Activated B cell treated with CpG ODN at 0.5 μM for 24 hours (primary cell): ENCODE data around the gene PTPRN. TPM values are rescaled to one million over a fixed set of nuclear protein-coding genes. Genes with fewer than 3 reads are reported as not detected.

ENCODE experiments used
- ATAC-seq: fragments of 200-7000 bp; cut with Tn5 transposase; one replicate; pipeline ENCODE4 v1.10.0; 2021; ENCODE audit warnings: low read depth, mild to moderate bottlenecking, moderate library complexity
- CTCF ChIA-PET: fragments of 350-600 bp; sonication (Branson Sonifier 250); formaldehyde crosslinking; loops from one replicate; lab custom pipeline; 2021; ENCODE audit warnings: antibody characterized with exemption; lab: Charles Lee
- POLR2A ChIA-PET: fragments of 350-600 bp; sonication (Branson Sonifier 250); formaldehyde crosslinking; loops from one replicate; lab custom pipeline; 2021; ENCODE audit warnings: antibody characterized with exemption; lab: Charles Lee
- DNase-seq: peaks from one replicate; pipeline ENCODE4 v3.0.0; 2022
- H3K27ac Mint-ChIP-seq: one replicate; pipeline ENCODE4 v1.8.0; 2020; ENCODE audit warnings: mixed read lengths
- H3K27me3 Mint-ChIP-seq: one replicate; pipeline ENCODE4 v1.8.0; 2021; ENCODE audit warnings: mixed read lengths
- H3K36me3 Mint-ChIP-seq: one replicate; pipeline ENCODE4 v1.8.0; 2021; ENCODE audit warnings: low read depth, mixed read lengths
- H3K4me1 Mint-ChIP-seq: one replicate; pipeline ENCODE4 v1.8.0; 2021; ENCODE audit warnings: mixed read lengths
- H3K4me3 Mint-ChIP-seq: one replicate; pipeline ENCODE4 v1.8.0; 2020; ENCODE audit warnings: mild to moderate bottlenecking, mixed read lengths
- H3K9me3 Mint-ChIP-seq: one replicate; pipeline ENCODE4 v1.8.0; 2020; ENCODE audit warnings: mixed read lengths
- intact Hi-C: fragments of 100-400 bp; cut with micrococcal nuclease; formaldehyde crosslinking; loops from one replicate; pipeline ENCODE4 v1.15.1; 2024
- total RNA-seq: library from RNA; stranded (reverse); gene quantifications from 2 replicates; pipeline ENCODE4 v1.2.3, GENCODE V29; 2022
- TF ChIP-seq, protein P1 (sequence below): fragments of 200-600 bp; IDR thresholded peaks from one replicate; pipeline ENCODE4 v1.8.0; 2022; ENCODE audit warnings: antibody characterized with exemption, mild to moderate bottlenecking

PTPRN gene
- total RNA-seq, 1 donor from 2014 or later, result not detected

DNA sequence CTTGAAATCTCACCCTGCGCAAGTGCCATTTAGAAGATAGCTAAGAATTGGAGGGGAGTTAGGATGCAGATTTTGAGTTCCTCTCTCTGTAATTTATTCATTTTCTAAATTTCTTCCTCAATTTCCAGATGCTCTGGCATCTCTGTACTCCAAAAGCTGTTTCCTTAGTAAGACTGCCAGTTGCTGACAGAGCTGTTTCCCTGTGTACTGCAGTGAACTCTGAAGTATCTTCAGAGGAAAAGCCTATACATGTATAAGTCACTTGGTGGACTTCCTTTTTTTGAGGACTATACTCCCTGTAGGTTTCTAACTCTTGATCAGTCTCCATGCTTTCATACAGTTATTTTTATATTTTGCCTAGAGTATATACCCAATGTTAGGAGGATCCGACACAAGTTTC, 24.9 kb upstream of the PTPRN start:
- Mint-ChIP-seq H3K4me3 (no peak overlapping the region), H3K27ac (no peak overlapping the region), H3K36me3 (no peaks in the 10 kb centered on the region), H3K4me1 (no peaks in the 10 kb centered on the region), H3K27me3 (peaks cover 71% of the 10 kb centered on the region), H3K9me3 (peaks cover 9% of the 10 kb centered on the region)
- CTCF ChIA-PET, result no interaction called here
- intact Hi-C loops, result no loop called here
- TF ChIP-seq, protein P1, sequence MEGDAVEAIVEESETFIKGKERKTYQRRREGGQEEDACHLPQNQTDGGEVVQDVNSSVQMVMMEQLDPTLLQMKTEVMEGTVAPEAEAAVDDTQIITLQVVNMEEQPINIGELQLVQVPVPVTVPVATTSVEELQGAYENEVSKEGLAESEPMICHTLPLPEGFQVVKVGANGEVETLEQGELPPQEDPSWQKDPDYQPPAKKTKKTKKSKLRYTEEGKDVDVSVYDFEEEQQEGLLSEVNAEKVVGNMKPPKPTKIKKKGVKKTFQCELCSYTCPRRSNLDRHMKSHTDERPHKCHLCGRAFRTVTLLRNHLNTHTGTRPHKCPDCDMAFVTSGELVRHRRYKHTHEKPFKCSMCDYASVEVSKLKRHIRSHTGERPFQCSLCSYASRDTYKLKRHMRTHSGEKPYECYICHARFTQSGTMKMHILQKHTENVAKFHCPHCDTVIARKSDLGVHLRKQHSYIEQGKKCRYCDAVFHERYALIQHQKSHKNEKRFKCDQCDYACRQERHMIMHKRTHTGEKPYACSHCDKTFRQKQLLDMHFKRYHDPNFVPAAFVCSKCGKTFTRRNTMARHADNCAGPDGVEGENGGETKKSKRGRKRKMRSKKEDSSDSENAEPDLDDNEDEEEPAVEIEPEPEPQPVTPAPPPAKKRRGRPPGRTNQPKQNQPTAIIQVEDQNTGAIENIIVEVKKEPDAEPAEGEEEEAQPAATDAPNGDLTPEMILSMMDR, result no peak
- POLR2A ChIA-PET, result interaction anchor here (0.6 kb wide), 1 partner anchor 168 kb away, joined by 3 read pairs; no protein-coding TSS in a partner anchor
- DNase-seq (no peak), ATAC-seq (no peak)

DNA sequence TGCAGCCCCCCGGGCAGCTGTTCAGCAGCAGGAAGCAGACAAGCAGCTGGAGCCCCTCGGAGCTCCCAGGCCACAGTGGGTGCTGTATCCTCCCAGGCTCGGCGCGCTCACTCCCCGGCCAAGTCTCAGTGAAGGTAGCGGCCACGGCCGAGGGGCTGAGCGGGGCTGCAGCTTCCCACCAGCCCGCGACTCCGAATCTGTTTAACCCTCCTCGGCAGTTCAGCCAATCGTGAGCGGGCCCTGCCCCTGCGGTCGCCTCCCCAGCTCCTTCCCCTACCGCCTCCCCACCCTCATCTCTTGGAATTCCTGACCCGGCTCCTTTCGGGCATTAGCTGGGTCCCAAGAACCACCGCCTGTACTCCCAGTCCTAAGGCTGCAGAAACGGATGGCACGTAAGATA, 23.3 kb upstream of the PTPRN start, which contains the start of gene RESP18:
Gene RESP18 (minus strand): TSS at position 203 of the 400 bp plus-strand sequence.
- TF ChIP-seq, protein P1, result no peak

DNA sequence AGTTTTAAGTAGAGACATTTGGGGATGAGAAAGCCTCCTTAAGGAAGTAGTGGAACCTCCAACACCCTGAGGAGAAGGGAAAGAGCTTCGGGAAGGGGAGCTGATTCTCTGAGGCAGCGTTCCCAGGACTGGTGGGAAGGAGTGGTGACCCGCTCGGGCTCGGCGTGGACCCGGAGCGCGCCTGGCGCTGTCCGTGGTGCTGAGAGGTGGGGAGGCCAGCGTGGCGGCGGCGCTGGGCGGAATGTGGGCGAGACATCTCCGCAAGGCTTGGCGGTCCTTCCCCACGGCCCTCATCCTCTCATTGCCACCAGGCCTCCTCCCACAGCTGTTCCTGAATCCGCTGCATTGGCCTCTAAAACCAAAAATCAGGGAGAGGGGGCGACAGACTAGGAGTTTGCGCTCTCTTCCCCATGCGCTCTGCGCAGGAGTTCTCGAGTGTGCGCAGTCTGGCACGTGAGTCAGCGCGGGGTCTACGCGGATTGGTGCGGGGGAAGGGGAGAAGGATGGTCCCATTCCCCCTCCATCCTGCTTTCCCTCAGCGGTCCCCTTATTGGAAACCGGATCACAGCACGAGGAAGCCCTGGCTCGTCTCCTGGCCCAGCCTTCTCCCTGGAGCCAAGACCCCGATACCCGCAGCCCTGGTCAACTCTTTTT, 22.5 kb upstream of the PTPRN start:
- DNase-seq (no peak), ATAC-seq (no peak)
- POLR2A ChIA-PET, result no interaction called here
- TF ChIP-seq, protein P1, result no peak
- intact Hi-C loops, result no loop called here
- no peak overlapping the region for H3K4me3 Mint-ChIP-seq
- no peak overlapping the region for H3K27ac Mint-ChIP-seq
- H3K9me3 Mint-ChIP-seq, result peaks cover 9% of the 10 kb centered on the region
- H3K36me3 Mint-ChIP-seq, result no peaks in the 10 kb centered on the region
- CTCF ChIA-PET, result no interaction called here
- H3K27me3 Mint-ChIP-seq, result peaks cover 79% of the 10 kb centered on the region
- H3K4me1 Mint-ChIP-seq, result no peaks in the 10 kb centered on the region

More for the DNA sequence above, 23.3 kb upstream of the PTPRN start, which contains the start of gene RESP18:
- Mint-ChIP-seq H3K27ac (no peak within 1 kb of the TSS), H3K27me3 (peaks cover 76% of the 10 kb centered on the region), H3K4me3 (no peak within 1 kb of the TSS), H3K4me1 (no peaks in the 10 kb centered on the region), H3K9me3 (peaks cover 9% of the 10 kb centered on the region), H3K36me3 (no peaks in the 10 kb centered on the region)
- ATAC-seq (no peak), DNase-seq (no peak)
- POLR2A ChIA-PET, result no interaction called here
- CTCF ChIA-PET, result no interaction called here
- intact Hi-C loops, result no loop called here

DNA sequence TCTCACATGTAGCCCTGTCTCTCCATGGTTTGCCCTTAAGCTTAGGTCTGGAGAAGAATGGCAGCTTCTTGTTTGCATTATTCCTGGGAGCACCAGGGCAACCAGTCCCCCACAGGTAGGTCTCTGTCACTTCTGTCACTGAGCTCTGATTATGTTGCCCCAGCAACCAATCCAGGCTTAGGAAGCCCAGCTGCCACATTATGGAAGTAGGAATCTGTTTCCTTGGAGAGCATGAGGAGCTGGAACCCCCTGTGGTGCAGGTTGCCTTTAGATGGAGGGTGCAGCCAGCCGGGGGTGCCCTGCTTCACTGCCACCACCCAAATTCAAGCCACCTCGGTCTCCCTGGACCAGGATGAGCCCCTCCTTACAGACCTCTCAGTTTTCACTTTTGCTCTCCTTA, 18.5 kb upstream of the PTPRN start:
- POLR2A ChIA-PET, result no interaction called here
- Mint-ChIP-seq H3K27me3 (peaks cover 66% of the 10 kb centered on the region), H3K4me1 (no peaks in the 10 kb centered on the region), H3K4me3 (no peak overlapping the region), H3K27ac (no peak overlapping the region), H3K9me3 (no peaks in the 10 kb centered on the region), H3K36me3 (no peaks in the 10 kb centered on the region)
- TF ChIP-seq, protein P1, result no peak
- CTCF ChIA-PET, result no interaction called here
- ATAC-seq (no peak), DNase-seq (no peak)
- intact Hi-C loops, result no loop called here

DNA sequence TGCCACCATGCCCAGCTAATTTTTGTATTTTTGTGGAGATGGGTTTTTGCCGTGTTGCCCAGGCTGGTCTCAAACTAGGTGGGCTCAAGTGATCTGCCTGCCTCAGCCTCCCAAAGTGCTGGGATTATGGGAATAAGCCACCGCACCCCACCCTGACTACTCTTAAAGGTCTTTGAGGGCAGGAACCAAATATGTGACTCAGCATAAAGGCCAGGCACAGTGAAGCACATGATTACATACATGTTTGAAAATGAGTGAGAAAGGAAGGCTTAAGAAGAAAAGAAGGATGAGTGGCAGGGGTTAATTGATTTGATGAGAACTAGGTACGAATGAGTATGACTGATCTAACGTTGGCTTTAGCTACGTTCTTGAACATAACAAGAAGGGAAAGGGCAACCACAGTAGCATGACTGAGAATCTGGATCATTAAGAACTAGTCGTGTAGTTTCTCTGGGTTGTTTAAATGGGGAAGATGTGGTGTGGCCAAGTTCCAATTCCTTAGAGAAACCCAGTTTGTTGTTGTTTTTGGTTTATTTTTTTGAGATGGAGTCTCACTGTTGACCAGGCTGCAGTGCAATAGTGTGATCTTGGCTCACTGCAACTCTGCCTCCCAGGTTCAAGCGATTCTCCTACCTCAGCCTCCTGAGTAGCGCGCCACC, 16.6 kb upstream of the PTPRN start:
- peaks cover 2% of the 10 kb centered on the region for H3K4me1 Mint-ChIP-seq
- intact Hi-C loops, result no loop called here
- H3K27me3 Mint-ChIP-seq, result peaks cover 59% of the 10 kb centered on the region
- ChIA-PET CTCF (no interaction called here), POLR2A (no interaction called here)
- no peaks in the 10 kb centered on the region for H3K36me3 Mint-ChIP-seq
- ATAC-seq, result no peak
- H3K4me3 Mint-ChIP-seq, result no peak overlapping the region
- TF ChIP-seq, protein P1, result no peak
- H3K27ac Mint-ChIP-seq, result no peak overlapping the region
- no peaks in the 10 kb centered on the region for H3K9me3 Mint-ChIP-seq
- no peak for DNase-seq
